SU-DHL-6 (cell line): Measurements from ENCODE around the gene IGFLR1.
"Not testable (repeated sequence)": the region's sequence is repeated elsewhere in the genome, so short reads cannot be mapped to it uniquely, and the experiment has no call there.

Source experiments
- CTCF ChIP-seq: fragments of 200-600 bp; sonication (generic); IDR thresholded peaks from one replicate; pipeline ENCODE4 v1.5.1; 2017; ENCODE audit warnings: antibody characterized with exemption, mild to moderate bottlenecking, low read length, moderate library complexity; ENCODE audit not compliant: insufficient read depth, poor library complexity, severe bottlenecking
- EZH2phosphoT487 ChIP-seq: fragments of 200-600 bp; sonication (generic), shearing (Covaris generic); conservative IDR thresholded peaks from 2 replicates; pipeline ENCODE4 v1.6.1; 2018; ENCODE audit warnings: mild to moderate bottlenecking, antibody characterized with exemption, low read length, moderate library complexity, mixed read lengths

- not testable (repeated sequence) for TF ChIP-seq CTCF, EZH2phosphoT487
Measured at GRCh38 chr19:35724132-35724531, 18.1 kb downstream of the IGFLR1 start.
